HG03025 (cell line): ENCODE results near the gene CCPG1.

Experiments used
- ATAC-seq: cut with Tn5 transposase; IDR thresholded peaks from one replicate; pipeline ENCODE4 v1.9.1; 2021; ENCODE audit warnings: mild to moderate bottlenecking, moderate library complexity; ENCODE audit not compliant: unreplicated experiment, low FRiP score

CCPG1 gene

DNA sequence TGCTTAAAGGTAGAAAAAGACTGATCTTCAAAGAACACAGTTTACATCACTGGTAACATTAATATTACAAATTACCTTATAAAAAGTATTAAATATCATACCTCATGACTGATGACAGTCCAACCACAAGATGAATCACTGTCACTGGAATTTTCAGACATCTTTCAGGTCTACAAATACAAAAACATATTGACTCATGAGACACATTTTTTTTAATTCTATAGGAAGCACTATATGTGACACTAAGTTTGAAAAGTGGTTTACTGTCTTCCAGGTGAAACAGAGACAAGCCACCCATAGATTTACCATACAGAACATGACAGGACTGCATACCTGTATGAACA lies 18.9 kb downstream of the CCPG1 start:
- no peak for ATAC-seq

DNA sequence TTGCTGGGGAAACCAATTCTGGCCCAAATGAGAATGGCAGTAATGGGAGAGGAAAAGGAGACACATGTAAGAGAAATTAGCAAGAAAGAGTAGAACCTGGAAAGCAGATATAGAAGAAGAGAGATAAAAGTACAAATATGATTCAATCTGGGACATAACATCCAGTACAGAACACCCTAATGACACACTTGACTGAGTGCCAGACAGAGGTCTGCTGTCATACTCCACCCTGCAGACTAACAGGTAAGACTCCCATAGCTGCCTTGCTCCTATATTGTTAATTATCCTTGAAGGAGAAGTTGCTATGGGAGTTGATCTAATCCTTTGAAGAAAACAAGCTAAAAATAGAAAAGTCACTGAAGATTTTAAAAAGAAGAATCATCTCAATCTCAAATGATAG lies 21.1 kb downstream of the CCPG1 start:
- no peak for ATAC-seq

DNA sequence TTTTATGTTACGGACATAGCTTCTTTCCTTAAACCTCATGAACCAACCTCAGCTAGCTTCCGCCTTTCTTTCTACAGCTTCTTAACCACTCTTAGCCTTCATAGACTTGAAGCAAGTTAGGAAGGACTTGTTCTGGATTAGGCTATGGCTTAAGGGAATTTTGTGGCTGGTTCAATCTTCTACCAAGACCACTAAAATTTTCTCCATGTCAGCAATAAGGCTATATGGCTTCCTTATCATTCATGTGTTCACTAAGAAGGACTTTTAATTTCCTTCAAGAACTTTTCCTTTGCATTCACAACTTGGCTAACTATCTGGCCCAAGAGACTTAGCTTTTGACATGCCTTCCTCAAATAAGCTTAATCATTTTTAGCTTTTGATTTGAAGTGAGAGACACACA lies 24.5 kb downstream of the CCPG1 start:
- ATAC-seq, result no peak

DNA sequence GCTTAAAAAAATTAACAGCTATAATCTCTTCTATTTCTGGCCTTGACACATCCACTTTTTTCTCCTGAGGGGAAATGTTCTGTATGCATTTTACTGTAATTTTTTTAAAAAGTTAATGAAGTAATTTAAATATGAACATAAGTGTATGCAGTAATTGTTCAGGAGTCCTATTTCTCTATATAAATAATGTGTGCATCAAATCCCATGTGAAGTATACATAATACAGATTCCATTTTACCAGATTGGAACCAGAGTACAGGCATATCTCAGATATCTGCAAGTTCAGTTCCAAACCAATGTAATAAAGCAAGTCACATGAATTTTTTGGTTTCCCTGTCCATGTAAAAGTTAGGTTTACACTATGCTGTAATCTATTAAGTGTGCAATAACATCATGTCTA lies 26.6 kb downstream of the CCPG1 start:
- no peak for ATAC-seq

DNA sequence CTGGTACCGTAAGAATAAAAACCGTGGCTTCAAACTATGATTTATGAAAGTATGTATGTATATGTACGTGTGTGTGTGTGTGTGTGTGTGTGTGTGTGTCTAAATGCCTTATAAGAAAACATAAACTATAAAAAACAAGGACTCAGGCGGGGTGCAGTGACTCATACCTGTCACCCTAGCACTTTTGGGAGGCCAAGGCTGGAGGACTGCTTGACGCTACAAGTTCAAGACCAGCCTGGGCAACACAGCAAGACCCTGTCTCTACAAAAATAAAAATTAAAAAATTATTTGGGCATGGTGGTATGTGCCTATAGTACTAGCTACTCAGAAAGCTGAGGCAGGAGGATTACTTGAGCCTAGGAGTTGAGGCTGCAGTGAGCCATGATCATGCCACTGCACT lies 29.1 kb downstream of the CCPG1 start:
- no peak for ATAC-seq

DNA sequence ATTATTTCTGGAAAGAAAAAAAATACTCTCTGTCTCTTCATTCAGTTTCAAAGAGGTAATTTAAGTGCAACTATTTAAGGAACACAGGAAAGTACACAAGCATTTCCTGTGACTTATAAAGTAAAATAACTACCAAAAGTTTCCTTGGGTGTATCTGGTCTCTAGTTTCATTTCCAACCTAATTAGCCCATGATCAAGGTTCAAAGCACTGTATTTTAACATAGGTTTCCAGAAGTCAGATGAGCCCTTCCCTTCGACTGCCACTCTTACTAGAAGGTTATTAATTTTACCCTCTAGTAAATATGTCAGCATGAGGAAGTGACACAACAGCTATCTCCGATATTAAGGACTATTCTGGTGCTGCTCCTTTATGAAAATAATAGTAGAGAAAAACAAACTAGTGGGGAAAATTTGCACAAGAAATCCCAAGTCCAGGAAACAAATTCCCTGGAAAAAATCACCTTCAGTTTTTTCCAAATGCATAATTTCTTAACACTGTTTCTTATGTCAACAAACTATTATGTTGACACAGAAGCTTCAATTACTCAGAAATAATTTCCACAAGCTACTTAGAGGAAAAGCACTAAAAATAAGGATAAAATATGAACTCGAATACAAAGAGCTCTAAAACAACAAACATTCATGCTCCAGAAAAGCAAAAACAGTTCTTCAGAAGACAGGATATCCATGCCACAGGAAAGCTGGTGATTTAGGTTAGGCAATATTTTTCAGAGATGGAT lies 35.3 kb downstream of the CCPG1 start:
- peak; percentile 79 for ATAC-seq

DNA sequence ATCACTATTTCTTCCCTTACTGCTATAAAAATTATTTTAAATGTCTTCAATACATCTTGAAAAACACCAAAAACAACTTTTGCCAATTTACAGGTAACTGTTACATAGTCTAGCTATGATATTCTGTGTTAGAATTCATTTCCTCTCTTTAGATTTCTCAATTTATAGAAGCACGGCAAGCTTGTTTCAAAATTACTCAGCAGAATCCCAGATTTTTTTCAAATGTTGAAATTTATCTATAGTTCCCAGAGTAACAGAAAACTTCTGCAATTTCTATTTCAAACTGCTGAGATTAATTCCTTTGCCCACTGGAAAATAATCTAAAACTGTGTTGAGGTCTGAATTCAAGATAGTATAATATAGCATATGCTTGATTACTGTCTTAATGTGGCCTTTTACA lies 41.2 kb downstream of the CCPG1 start:
- ATAC-seq, result no peak

DNA sequence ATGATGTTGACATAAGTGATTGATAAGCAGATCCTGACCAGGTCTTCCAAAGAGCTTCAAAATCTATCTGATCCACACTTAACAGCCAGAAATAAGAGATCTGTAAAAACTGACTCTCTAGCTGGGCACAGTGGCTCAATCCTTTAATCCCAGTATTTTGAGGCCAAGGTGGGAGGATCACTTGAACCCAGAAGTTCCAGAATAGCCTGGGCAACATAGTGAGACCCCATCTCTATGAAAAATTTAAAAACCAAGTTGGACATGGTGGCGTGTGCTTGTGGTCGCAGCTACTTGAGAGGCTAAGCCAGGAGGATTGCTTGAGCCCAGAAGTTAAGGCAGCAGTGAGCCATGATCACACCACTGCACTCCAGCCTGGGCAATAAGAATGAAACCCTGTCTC lies 45.5 kb downstream of the CCPG1 start:
- no peak for ATAC-seq

DNA sequence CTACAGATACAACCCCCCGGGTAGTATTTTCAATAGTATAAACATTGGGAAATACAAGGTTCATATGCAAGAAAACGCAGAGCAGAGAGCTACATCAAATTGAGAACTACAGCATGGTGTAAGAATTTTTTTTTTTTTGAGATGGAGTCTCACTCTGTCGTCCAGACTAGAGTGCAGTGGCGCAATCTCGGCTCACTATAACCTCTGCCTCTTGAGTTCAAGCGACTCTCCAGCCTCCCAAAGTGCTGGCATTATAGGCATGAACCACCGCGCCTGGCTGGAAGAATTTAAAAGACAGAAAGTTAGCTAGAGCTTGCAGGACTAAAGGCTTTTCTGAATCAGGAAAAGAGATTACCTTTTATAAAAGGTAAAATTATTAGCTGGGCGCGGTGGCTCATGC lies 47.1 kb downstream of the CCPG1 start:
- no peak for ATAC-seq

DNA sequence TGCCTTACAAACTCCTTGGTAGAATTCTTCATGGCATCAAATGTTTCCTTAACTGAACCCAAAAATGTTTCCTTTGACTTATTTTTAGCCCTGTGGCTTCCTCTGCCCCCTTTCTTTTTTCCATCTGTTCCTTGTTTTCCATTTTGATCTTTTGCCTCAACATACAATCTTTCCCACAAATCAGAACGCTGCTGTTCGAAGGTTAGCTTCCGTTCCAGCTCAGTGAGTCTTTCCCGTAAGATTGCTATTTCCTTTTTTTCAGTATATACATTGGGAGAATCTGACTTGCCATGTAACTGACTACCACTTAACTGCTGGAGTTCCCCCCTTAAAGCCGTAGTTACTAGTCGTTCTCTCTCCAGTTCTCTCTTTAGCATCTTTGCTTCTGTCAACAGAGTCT lies 47.9 kb downstream of the CCPG1 start:
- ATAC-seq, result no peak

DNA sequence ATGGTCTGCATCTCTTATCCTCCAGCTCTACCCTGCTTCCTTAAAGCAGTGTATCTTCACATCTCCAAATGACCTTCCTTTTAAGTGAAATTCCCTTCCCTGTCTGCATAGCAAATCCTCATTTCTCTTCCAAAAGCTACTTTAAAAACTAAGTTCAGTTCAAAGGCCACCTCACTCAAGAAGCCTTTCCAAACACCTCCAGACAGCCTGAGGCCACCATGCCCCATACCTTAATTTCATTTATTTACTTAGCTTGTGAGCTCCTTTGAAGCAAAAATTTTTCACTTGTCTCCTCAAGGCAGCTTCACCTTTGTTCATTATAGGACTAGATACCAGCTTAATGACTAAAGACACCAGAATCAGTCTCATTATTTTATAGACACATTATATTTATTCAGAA lies 49.7 kb downstream of the CCPG1 start:
- no peak for ATAC-seq

DNA sequence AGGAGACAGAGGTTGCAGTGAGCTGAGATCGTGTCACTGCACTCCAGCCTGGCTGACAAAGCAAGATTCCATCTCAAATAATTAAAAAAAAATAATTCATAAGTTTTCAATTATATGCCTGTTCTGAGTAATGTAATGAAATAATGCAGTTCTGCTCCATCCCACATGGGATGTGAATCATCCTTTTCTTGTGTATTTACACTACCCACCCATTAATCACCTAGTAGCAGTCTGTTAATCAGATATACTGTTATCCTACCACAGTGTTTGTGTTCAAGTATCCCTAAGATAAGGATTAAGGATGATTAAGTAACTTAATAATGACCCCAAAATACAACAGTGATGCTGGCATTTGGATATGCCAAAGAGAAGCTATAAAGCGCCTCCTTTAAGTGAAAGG lies 50.4 kb downstream of the CCPG1 start:
- ATAC-seq, result no peak

DNA sequence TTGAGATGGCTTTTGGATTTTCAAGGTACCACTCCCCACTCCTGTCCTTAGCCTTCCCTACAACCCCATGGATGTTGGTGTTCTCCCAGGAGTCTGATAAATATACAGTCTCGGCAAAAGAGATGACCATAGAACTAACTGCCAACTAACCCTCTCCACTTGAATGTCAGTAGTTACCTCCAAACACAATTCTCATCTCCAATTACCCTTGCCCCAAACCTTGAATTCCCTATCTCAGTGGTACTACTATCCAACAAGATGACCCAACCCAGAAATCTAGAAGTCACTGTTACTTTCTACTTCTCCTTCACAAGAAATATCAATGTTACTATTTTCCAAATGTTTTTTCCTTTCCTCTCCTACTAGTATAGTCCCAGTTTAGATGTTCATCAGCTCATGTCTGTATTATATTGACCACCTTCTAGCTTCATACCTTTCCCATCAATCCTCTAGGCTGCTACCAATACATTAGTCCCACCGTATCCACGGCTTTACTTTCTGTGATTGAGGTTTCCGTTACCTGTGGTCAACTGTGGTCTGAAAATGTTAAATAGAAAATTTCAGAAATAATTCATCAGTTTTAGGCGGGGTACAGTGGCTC lies 51.1 kb downstream of the CCPG1 start:
- no peak for ATAC-seq

DNA sequence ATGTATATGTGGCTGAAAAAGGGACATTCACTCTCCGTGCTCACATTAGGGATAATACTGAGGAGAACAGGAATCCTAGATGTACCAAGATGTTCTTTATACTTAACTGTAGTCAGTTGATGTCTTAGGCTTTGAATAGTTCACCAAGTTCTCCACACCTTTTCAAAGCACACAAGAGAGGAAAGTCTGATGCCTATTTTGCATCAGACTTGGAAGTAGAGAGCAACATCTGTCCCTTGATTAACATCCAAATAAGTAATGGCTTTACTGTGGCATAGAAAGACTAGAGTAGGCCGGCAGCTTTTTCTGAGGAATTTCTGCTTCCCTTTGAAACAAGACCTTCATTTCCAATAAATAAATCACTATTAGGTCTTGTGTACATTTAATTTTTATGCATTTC lies 55.1 kb downstream of the CCPG1 start:
- ATAC-seq, result no peak

DNA sequence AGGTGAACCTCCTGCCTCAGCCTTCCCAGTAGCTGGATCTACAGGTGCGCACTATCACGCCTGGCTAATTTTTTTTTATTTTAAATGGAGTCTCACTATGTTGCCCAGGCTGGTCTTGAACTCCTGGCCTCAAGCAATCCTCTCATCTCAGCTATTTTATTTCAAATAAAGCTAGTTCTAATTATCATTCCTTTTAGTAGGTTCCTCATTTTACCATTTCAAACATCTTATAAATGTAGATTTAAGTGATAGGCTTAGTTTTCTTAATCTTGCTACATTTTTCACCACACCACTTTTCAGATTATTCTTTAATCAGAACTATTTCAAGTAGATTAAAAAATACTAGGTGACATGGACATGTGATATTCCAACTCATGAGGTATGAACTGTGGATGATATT lies 58.9 kb downstream of the CCPG1 start:
- no peak for ATAC-seq

DNA sequence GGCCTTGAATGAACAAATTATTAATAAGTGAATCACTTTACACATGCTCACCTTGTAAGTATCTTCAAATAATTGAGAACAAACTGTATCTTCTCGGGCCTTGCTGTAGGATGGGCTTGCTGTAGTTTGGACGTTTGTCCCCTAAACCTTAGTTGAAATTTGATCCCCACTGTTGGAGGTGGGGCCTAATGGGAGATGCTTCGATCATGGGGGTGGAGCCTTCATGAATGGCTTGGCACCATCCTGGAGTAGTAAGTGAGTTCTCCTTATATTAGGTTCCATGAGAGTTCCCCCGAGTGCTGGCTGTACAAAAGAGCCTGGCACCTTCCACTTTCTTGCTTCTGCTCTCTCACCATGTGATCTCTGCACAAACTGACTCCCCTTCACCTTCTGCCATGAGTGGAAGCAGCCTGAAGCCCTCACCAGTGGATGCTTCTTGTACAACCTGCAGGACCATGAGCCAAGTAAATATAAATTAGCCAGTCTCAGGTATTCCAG lies 59.8 kb downstream of the CCPG1 start:
- no peak for ATAC-seq

DNA sequence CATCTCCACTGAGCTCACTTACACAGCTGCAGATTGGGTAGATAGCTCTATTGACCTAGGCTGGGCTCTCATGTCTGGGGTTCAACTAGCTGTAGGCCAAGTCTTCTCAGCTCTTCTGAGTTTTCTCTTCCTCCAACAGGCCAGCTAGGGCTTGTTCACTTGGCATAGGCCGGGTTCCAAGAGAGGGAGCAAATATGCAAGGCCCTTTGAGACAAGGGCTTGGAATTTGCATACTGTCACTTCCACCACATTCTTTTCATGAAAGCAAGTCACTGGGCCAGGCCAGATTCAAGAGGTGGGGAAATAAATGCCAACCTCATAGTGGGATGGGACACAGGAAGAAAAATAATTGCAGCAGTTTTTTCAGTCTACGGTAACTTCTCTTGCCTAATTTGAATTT lies 64.0 kb downstream of the CCPG1 start:
- ATAC-seq, result no peak

DNA sequence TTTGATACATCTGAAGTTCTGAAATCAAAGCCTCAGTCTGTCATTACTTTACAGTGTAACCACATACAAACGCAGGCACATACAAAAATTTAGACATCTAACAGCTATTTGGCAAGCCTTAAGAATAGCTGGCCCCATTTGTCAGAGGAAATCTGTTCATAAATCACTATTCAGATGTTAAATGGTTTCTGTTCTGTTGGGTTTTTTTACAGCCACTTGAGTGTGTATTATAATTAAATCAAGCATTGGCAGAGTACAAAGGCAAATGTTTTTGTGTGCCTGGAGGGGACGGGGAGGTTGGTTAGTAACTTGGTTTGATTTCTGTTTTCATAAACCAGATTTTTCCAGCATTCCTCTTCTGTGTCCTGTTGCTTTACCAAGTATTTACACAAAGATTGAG lies 65.0 kb downstream of the CCPG1 start:
- ATAC-seq, result no peak

DNA sequence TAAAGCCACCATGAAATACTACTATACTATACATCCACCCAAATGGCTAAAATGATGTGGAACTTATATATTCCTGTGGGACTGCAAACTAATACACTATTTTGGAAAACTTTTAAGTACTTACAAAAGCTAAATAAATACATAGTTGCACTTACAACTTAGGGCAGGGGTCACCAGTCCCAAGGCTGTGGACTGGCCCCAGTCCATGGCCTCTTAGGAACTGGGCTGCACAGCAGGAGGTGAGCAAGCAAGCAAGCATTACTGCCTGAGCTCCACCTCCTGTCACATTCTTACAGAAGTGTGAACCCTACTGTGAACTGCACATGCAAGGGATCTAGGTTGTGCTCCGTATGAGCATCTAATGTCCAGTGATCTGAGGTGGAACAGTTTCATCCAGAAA lies 71.0 kb downstream of the CCPG1 start:
- ATAC-seq, result no peak

DNA sequence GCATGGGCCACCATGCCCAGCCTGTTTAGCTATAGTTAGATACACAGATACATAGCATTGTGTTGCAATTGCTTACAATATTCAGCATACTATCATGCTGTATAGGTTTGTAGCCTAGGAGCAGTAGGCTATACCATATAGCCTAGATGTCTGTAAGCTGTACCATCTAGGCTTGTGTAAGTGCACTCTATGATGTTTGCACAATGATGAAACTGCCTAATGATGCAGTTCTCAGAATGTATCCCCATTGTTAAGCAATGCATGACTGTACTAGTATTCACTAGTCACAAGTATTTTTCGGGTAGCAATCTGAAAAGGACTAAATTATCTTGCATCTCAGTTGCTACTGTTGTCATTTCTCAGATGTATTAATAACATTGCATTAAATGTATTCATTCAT lies 73.2 kb downstream of the CCPG1 start:
- ATAC-seq, result no peak

DNA sequence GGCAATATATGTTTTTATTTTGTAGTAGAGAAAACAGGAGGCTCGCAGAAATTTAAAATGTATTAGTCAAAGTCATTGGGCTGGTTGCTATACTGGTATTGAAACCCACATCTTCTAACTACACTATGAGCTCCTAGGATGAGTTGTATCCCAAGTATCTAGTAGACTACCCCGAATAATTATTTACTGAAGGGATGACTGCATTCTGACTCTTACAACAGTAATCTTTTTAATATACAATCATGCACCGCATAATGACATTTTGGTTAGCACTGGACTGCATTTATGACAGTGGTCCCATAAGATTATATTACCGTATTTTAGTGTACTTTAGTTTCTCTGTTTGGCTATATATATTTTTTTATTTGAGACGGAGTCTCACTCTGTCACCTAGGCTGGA lies 73.8 kb downstream of the CCPG1 start:
- no peak for ATAC-seq

DNA sequence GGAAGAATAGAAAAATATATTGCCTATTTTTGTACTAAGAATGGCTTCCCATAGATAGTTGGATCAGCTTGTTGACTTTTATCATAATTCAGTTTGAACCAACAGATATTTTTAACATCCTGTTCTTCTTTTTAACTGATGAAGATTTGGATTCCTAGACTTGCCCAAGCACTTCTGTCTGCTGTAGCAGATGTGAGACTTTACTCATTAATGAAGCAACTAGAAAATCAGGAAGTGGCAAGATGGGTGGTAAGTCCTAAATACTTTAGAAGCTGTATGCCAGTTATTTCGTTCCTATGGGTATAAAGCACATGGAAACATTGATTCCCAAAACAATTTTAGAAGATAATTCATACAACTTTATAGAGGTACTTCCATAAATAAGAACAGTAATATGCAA lies 80.8 kb downstream of the CCPG1 start:
- ATAC-seq, result no peak

DNA sequence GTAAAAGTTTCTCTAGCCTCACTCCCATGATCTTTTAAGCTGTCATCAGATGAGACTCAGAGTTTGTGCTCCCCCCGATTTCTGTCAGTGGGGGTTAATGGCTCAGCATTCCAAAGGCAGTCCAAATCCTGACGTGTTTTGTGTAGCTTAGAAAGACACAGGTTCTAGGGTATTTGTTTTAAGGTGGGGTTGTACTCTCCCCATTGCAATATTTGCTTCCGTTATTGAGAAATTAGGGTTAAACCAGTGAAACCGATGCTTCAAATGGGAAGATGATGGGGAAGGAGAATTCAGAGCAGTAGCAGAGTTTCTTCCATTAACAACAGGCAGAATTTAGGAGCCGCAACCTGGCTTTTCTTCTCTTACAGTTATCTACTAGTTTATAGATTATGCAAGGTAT lies 85.7 kb downstream of the CCPG1 start:
- no peak for ATAC-seq
